AG08396 (cell line): ENCODE results near the gene ZBTB17.
"Not testable (repeated sequence)": the region's sequence is repeated elsewhere in the genome, so short reads cannot be mapped to it uniquely, and the experiment has no call there.

Source experiments
- DNase-seq: peaks from one replicate; pipeline ENCODE4 v3.0.0; 2012; ENCODE audit warnings: low spot score, mixed read lengths

Gene ZBTB17

DNA sequence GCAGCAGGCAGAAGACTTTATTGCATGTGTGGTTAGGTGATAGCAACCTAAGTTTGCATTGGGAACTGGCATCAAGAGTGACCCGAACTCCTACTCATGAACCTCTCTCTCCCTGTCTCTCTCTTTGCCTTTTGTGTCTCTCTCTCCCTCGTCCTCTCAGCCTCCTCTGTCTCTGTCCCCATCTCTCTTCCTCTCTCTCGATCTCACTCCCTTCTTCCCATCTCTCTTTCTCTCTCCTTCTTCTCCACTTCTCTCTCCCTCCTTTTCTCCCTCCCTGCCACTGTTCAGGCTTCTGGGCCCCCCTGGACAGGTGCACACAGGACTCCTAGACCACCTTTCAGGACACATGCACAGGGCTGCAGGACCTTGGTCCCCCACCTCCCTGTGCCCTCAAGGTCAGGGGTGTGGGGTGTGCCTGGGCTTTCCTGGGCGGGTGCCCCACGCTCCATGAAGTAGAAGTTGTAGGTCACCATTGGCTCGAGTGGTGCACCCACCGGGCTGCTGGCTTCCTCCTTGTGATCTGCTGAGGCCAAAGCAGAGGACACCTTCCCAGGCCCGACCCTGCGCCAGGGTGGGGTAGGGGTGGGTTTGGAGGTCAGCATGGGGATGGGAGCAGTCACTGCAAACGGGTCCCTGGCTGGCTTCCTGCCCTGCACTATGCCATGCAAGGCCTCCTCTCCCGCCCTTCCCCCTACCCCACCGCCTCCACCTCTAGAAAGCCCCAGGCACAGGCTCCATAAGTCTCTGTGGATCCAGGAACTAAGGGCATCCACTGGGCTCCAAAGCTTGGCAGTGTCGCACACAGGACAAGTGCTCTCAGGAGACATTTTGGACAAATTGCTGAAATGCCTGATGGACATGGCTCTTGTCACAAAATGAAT, 13.2 kb upstream of the ZBTB17 start:
- DNase-seq: no peak

DNA sequence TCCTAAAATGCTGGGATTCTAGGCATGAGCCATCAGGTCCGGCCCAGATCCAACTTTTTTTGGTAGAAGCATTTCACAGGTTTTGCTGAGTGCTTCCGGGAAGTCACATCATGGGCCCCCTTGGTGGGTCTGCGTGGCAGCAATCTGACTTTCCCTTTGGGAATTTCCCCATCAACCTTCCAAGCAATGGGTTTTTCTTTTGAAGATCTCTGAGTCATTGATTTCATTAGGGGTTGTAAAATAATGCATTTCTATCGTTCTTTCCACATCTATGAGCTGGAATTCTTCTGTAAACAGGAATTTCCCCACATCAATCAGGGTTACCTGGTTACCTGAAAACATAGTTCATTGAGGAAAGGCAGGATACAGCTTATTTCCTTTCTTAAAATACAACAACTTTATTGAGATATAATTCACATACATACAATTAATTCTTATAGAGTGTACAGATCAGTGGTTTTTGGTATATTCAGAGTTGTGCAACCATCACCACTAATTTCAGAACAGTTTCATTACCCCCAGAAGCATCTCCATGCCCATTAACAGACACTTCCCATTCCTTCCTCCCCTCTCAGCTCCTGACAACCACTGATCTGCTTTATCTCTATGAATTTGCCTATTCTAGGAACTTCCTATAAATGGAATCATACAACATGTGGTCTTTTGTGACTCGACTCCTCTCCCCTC, 9.9 kb upstream of the ZBTB17 start:
- no peak for DNase-seq

- DNase-seq: no peak
Observed at GRCh38 chr1:15983275-15983674, 7.4 kb upstream of the ZBTB17 start.

DNA sequence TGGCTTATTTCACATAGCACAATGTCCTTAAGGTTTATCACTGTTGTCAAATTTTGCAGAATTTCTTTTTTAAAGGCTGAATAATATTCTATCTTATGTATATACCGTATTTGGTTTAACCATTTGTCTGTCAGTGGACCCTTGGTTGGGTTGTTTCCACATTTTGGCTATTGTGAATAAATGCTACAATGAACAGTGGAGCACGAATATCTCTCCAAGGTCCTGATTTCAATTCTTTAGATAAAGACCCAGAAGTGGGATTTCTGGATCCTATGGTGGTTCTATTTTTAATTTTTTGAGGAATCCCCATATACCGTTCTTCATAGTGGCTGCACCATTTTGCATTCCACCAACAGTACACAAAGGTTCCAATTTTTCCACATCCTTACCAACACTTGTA, 5.8 kb upstream of the ZBTB17 start:
- no peak for DNase-seq

GRCh38 chr1:15977947-15978346, 2.0 kb upstream of the ZBTB17 start:
- DNase-seq: not testable (repeated sequence)

- DNase-seq: peak; percentile 82
Observed at GRCh38 chr1:15975358-15975804, 520 bp downstream of the ZBTB17 start.

DNA sequence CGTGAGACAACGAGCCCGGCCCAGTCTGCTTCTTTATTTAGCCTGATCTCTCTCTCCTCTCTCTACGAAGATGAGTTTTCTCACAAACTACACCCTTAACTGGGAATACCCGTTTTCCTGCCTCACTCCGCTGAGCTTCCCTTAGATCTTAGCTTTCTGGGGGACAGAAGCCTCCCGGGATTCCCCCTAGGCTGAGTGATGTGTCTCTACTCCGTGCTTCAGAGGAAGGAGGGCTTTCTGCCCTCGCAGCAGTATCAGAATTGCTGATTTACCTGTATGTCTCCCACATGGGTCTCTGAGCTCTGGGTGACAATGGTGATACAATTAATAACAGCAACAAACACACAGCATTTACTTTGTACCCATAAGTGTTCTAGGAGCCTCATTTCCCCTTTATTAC, 1.0 kb downstream of the ZBTB17 start:
- DNase-seq: no peak

GRCh38 chr1:15973772-15974171, 2.1 kb downstream of the ZBTB17 start:
- no peak for DNase-seq

DNA sequence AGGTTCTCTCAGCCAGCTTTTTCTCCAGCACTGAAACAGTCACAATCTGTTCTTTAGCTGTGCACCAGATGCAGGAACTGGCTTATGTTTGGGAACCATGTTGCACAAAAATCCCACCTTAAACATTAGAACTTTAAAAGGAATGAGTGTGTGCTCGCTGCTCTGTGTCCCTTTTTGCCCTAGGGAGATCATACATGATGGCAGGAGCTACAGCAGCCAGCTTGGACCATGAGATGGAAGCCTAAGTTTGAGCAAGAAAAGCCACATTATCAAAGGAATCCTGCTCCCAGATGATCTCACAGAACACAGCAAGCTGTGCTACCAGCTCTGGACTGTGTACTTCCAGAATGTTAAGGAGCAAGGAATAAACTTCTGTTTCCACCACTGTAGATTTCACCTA, 3.5 kb downstream of the ZBTB17 start:
- no peak for DNase-seq

DNA sequence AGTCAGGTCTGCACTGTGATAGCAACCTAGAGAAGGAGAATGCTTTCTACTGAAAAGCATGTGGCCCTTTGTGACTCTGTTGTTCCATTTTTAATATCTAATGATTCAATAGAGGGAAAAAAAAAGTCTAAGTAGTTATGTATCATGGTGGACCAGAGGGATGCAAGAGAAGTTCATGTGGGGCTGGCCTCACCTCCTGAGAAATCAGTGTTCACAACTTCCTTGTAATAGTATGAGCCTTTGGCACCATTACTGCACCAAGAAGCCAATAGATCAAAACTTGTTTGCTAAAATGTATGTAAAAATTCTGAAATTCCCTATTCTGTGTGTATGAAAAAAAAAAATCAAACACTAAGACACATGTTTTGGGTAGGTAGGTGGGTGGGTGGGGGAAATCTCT, 5.0 kb downstream of the ZBTB17 start:
- no peak for DNase-seq

DNA sequence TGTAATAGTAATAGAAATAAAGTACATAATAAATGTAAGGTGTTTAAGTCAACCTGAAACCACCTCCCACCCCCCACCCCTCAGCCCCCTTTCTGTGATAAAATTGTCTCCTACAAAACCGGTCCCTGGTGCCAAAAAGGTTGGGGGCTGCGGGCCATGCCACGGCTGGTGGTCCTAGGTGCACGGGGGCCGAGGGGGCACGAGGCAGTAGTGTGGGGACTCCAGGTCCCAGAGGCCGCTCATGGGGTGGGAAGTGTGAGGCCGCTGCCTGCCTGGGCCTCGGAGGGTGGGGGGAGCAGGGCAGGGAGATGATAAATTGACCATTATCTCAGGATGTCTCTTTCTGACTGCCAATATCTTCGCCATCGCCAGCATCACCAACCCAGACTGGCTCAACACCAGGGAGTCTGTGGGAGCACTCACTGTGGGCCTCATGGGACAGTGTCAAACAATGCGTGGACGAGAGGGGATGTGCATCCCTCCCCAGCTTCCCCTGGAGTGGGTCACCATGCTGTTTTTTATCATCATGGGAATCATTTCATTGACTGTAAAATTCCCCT, 6.5 kb downstream of the ZBTB17 start:
- no peak for DNase-seq

DNA sequence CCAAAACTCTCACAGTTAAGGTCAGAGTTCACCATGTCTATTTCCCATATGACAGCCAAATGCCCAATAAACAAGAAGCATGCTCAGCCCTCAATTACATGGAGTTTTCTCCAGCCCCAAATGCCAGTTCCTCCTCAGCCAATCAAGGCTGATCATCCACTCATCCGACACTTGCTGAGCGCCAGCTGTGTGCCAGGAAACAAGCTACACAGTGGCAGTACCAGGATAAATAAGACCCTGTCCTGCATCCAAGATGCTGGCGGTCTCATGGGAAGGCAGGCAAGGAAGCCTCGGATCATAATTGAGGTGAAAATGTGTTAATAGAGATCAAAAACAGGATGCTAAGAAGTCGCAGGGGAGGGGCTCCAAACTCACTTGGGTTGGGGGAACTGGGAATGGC, 7.7 kb downstream of the ZBTB17 start:
- no peak for DNase-seq

DNA sequence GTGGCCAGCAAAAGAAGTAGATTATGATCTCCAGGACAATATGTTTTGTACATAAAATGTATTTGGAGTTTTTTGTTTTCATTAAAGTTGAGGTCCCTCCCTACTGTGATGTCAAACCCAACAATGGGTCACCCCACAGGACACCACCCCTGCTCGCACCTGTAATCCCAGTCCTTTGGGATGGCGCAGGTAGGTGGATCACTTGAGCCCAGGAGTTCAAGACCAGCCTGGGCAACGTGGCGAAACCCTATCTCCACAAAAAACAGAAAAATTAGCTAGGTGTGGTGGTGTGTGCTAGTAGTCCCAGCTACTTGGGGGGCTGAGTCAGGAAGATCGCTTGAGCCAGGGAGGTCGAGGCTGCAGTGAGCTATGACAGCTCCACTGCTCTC, 9.0 kb downstream of the ZBTB17 start:
- no peak for DNase-seq

DNA sequence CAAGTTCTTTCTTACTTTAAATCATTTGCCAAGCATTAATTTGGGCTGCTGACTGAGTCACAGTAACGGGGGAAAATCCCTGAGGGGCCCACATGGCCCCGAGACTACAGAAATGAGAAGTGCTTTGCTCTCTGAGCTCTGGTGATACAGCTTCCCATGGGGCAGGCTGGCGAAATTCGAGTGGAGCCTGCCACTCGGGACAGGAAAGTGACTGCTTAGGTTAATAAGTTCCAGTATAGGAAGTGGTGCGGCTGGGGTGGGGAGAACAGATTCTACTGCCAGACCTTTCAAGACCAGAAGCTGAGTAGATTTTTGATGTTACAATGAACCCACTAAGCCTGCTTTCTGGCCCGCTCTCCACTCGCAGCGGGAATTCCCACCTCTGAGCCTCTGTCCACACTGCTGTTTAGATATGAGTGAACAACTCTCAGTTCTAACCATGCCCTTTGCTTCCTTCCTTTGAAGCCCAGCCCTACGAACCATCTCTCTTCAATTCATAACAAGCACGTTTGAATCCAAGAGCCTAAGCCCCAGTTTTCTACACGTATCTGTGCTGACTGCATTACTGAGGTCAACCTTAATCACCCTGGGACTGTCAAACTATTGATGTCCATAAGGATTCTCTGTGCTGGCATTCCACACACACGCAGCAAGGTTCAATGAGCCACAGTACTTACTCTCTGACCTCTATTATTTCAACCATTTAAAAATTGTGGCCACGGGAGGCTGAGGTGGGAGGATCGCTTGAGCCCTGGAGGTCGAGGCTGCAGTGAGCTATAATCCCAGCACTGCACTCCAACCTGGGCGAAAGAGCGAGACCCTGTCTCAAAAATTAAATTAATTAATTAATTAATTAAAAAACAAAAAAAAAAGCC, 9.6 kb downstream of the ZBTB17 start:
- DNase-seq: no peak

DNA sequence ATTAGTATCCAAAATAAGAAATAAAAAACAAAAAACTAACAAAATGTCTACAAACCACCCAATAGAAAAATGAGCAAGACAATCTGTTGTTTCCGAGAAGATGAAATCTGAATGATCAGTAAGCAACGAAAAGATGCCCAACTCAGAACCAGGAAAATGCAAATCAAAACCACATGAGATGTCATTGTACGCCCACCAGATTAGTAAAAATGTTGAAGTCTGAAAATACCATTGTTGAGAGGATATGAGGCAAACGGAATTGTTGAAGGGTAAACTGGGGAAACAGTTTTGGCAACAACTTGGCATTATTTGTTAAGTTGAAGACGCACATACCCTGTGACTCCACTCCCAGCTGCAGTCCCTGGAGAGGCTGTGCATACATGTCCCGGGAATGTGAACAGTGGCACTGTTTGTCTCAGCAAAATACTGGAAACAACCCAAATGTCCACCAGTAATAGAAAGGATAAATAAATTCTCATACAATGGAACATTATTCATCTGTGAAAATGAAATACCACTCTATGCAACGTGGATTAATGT, 10.6 kb downstream of the ZBTB17 start:
- peak; percentile 65 for DNase-seq

DNA sequence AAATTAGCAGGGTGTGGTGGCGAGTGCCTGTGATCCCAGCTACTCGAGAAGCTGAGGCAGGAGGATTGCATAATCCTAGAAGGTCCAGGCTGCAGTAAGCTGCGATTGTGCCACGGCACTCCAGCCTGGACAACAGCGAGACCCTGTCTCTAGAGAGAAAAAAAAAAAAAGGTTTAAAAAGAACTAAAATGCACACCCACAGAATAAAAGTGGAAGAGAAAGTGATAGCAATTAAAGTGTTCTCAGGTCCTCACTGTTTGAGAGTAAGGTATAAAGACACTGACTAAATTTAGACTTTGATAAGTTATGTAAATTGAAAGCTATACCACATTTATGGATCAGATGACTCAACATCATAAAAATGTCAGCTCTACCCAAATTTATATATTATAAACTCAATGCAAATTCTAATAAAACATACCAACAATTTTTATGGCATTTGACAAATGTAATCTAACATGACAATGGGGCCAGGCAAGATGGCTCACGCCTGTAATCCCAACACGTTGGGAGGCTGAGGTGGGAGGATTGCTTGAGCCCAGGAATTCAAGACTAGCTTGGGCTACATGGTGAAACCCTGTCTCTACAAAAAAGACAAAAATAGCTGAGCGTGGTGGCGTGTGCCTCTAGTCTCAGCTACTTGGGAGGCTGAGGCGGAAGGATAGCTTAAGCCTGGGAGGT, 11.8 kb downstream of the ZBTB17 start:
- no peak for DNase-seq

DNA sequence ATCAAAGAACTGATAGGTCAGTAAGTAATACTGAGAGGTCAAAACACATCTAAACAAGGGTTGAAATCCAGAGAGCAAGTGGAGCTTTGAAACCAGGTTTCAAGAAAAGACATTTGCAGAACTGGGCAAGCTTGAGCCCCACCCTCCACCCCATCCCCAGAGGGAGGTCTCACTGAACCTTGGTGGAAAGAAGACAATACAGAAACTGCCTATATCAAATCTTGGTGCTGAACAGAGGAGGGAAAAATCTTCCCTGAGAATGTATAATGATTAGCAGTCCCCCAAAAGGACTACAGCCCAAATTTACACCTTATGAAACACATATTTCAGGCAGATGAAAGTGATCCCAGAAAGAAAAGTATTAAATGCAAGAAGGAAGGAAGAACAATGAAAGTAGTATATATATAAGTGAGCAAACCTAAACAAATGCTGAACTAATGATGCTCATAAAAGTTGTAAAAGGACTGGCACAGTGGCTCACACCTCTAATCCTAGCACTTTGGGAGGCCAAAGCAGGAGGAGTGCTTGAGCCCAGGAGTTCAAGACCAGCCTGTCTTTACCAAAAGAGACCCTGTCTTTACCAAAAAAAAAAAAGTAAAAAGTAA, 12.4 kb downstream of the ZBTB17 start:
- DNase-seq: no peak

- DNase-seq: no peak
Observed at GRCh38 chr1:15962671-15963362, 13.1 kb downstream of the ZBTB17 start.

GRCh38 chr1:15962176-15962575, 13.7 kb downstream of the ZBTB17 start:
- no peak for DNase-seq

DNA sequence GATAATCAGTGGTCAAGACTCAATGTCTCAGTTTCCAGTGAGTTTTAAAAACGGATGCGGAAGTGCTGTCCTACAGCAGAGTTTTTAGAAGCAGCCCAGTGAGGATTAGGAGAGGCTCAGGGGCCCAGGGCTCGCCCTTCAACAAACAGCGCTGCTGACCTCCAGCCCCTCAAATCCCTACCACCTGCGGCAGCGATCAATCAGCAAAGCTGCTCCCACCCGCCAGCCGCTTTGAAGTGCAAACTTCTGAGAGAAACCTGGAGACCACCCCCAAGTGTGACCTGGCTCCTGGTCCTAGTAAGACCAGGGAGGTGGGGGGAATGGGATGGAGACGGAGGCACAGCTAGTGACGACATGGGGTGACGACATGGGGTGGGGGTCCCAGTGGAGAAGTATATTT, 14.4 kb downstream of the ZBTB17 start:
- DNase-seq: no peak
